ENCODE measurements around the gene ZNF107.

DNA sequence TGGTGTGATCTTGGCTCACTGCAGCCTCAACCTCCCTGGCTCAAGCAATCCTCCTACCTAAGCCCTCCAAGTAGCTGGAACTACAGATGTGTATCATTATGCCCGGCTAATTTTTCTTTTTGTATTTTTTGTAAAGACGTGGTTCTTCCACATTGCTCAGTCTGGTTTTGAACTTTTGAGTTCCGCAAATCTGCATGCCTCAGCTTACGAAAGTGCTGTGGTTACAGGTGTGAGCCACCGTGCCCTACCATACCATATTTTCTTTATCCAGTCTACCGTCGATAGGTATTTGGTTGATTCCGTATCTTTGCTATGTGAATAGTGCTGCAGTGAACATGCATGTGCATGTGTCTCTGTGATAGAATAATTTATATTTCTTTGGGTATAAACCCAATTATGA, 6.5 kb downstream of the ZNF107 start:
- TF ChIP-seq, protein P1, sequence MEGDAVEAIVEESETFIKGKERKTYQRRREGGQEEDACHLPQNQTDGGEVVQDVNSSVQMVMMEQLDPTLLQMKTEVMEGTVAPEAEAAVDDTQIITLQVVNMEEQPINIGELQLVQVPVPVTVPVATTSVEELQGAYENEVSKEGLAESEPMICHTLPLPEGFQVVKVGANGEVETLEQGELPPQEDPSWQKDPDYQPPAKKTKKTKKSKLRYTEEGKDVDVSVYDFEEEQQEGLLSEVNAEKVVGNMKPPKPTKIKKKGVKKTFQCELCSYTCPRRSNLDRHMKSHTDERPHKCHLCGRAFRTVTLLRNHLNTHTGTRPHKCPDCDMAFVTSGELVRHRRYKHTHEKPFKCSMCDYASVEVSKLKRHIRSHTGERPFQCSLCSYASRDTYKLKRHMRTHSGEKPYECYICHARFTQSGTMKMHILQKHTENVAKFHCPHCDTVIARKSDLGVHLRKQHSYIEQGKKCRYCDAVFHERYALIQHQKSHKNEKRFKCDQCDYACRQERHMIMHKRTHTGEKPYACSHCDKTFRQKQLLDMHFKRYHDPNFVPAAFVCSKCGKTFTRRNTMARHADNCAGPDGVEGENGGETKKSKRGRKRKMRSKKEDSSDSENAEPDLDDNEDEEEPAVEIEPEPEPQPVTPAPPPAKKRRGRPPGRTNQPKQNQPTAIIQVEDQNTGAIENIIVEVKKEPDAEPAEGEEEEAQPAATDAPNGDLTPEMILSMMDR (IDR thresholded peaks at IDR 0.05): no peak
- TF ChIP-seq POLR2A (IDR thresholded peaks at IDR 0.05) (no peak), EP300 (IDR thresholded peaks at IDR 0.05) (no peak)

Measured in tibial nerve (tissue), 4 donors.